Smooth muscle cell (in vitro differentiated cells): ENCODE measurements around the gene NNT. TPM values are rescaled to one million over a fixed set of nuclear protein-coding genes. Genes with fewer than 3 reads are reported as not detected.

Experiments
- DNase-seq: peaks from one replicate; lab custom pipeline; 2025; ENCODE audit not compliant: unreplicated experiment; lab: John Stamatoyannopoulos, UW
- H2AFZ ChIP-seq: fragments of 200-600 bp; sonication (generic); 2 replicates; pipeline ENCODE4 v1.6.0; 2016; ENCODE audit warnings: antibody characterized with exemption, low read depth, mild to moderate bottlenecking
- H3F3A ChIP-seq: fragments of 200-600 bp; sonication (generic); 2 replicates; pipeline ENCODE4 v1.6.0; 2017; ENCODE audit warnings: antibody characterized with exemption, low read depth
- H3K27ac ChIP-seq: fragments of 200-600 bp; sonication (generic); 2 replicates; pipeline ENCODE4 v1.5.1; 2016; ENCODE audit warnings: low read depth, mild to moderate bottlenecking
- H3K27me3 ChIP-seq: fragments of 200-600 bp; sonication (generic); 2 replicates; pipeline ENCODE4 v1.6.1; 2016; ENCODE audit warnings: low read depth, mild to moderate bottlenecking
- H3K36me3 ChIP-seq: fragments of 200-600 bp; sonication (generic); 2 replicates; pipeline ENCODE4 v1.5.1; 2016; ENCODE audit warnings: low read depth
- H3K4me1 ChIP-seq: fragments of 200-600 bp; sonication (generic); 2 replicates; pipeline ENCODE4 v1.5.1; 2016; ENCODE audit warnings: low read depth
- H3K4me2 ChIP-seq: fragments of 200-600 bp; sonication (generic); 2 replicates; pipeline ENCODE4 v1.6.0; 2016; ENCODE audit warnings: mild to moderate bottlenecking
- H3K4me3 ChIP-seq: fragments of 200-600 bp; sonication (generic); 2 replicates; pipeline ENCODE4 v1.5.1; 2016; ENCODE audit warnings: mild to moderate bottlenecking
- H3K79me2 ChIP-seq: fragments of 200-600 bp; sonication (generic); 2 replicates; pipeline ENCODE4 v1.6.0; 2016; ENCODE audit warnings: low read depth, mild to moderate bottlenecking
- H3K9ac ChIP-seq: fragments of 200-600 bp; sonication (generic); 2 replicates; pipeline ENCODE4 v1.6.0; 2016; ENCODE audit warnings: low read depth
- H3K9me3 ChIP-seq: fragments of 200-600 bp; sonication (generic); replicated peaks from 2 replicates; pipeline ENCODE4 v1.5.1; 2016; ENCODE audit warnings: low read depth
- H4K20me1 ChIP-seq: fragments of 200-600 bp; sonication (generic); 2 replicates; pipeline ENCODE4 v1.6.0; 2016; ENCODE audit warnings: low read depth
- WGBS: methylation state at CpG from one replicate; pipeline ENCODE4 v1.1.7; 2016; ENCODE audit warnings: low lambda C conversion rate; 5-methylcytosine and 5-hydroxymethylcytosine counted together
- polyA plus RNA-seq: library from polyadenylated mRNA; unstranded; fragments of >200 nt; fragmentation: Nextera tagmentation; extraction: Ambion mirVana; gene quantifications from 2 replicates; pipeline ENCODE4 v1.2.1, GENCODE V29; 2016
- total RNA-seq: library from RNA; depleted of rRNA; stranded (reverse); fragments of >200 nt; gene quantifications from 2 replicates; pipeline ENCODE4 v1.2.3, GENCODE V29; 2014
- TF ChIP-seq, protein P1 (sequence below): fragments of 200-600 bp; sonication (generic); IDR thresholded peaks from 2 replicates; pipeline ENCODE4 v1.5.1; 2017; ENCODE audit warnings: borderline replicate concordance, mild to moderate bottlenecking, antibody characterized with exemption; ENCODE audit not compliant: insufficient read depth, poor library complexity, severe bottlenecking

Gene NNT
- total and polyA plus RNA-seq, 2 experiments from 2014 or later = 26.8 to 49.8 TPM

DNA sequence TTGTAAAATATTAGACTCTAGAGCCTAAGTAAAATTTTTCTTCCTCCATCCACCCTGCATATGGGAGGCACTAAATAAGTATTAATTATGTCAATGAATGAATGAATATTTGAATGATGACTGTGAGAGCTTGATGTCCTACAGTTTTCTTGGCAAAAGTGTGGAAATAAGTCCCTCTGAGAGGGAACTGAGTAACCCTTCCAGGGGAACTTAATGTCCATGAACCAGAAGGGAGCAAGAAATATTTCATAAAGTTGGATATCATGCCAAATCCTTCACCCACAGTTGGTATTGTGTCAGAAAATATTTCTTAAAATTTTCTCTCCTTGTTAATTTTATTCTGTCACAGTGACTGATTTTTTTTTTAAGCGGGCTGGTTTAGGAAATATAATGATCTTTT lies 36.6 kb downstream of the NNT start:
- Histone ChIP-seq H3K9me3 (no peaks in the 10 kb centered on the region), H3K27ac (no peak overlapping the region), H3K4me1 (no peaks in the 10 kb centered on the region), H3K79me2 (peaks cover 2% of the 10 kb centered on the region), H3K4me3 (no peak overlapping the region), H4K20me1 (no peaks in the 10 kb centered on the region), H3F3A (no peaks in the 10 kb centered on the region), H3K36me3 (no peaks in the 10 kb centered on the region), H3K27me3 (no peaks in the 10 kb centered on the region), H2AFZ (no peak overlapping the region), H3K9ac (no peak overlapping the region), H3K4me2 (no peak overlapping the region)
- no peak for DNase-seq
- TF ChIP-seq, protein P1, sequence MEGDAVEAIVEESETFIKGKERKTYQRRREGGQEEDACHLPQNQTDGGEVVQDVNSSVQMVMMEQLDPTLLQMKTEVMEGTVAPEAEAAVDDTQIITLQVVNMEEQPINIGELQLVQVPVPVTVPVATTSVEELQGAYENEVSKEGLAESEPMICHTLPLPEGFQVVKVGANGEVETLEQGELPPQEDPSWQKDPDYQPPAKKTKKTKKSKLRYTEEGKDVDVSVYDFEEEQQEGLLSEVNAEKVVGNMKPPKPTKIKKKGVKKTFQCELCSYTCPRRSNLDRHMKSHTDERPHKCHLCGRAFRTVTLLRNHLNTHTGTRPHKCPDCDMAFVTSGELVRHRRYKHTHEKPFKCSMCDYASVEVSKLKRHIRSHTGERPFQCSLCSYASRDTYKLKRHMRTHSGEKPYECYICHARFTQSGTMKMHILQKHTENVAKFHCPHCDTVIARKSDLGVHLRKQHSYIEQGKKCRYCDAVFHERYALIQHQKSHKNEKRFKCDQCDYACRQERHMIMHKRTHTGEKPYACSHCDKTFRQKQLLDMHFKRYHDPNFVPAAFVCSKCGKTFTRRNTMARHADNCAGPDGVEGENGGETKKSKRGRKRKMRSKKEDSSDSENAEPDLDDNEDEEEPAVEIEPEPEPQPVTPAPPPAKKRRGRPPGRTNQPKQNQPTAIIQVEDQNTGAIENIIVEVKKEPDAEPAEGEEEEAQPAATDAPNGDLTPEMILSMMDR = no peak
- WGBS = 100% methylated on average over 1 of the region's 1 CpG

GRCh38 chr5:43642428-43642827 lies 39.4 kb downstream of the NNT start:
- Histone ChIP-seq H3K9ac (no peak overlapping the region), H3K27me3 (no peaks in the 10 kb centered on the region), H3K9me3 (no peaks in the 10 kb centered on the region), H2AFZ (no peak overlapping the region), H3K4me1 (no peaks in the 10 kb centered on the region), H3K27ac (no peak overlapping the region), H3F3A (no peaks in the 10 kb centered on the region), H3K4me2 (no peak overlapping the region), H3K4me3 (no peak overlapping the region), H3K36me3 (no peaks in the 10 kb centered on the region), H3K79me2 (peaks cover 2% of the 10 kb centered on the region), H4K20me1 (no peaks in the 10 kb centered on the region)
- DNase-seq = no peak
- TF ChIP-seq, protein P1 = no peak
- WGBS = 88% methylated on average over 2 of the region's 2 CpGs

GRCh38 chr5:43643327-43643726 lies 40.3 kb downstream of the NNT start:
- H3K27me3 ChIP-seq = no peaks in the 10 kb centered on the region
- no peak overlapping the region for H3K4me2 ChIP-seq
- H3F3A ChIP-seq = no peaks in the 10 kb centered on the region
- no peaks in the 10 kb centered on the region for H3K9me3 ChIP-seq
- H3K4me3 ChIP-seq = no peak overlapping the region
- no peaks in the 10 kb centered on the region for H3K4me1 ChIP-seq
- no peak for DNase-seq
- TF ChIP-seq, protein P1 = no peak
- H3K9ac ChIP-seq = no peak overlapping the region
- peaks cover 2% of the 10 kb centered on the region for H3K79me2 ChIP-seq
- H4K20me1 ChIP-seq = no peaks in the 10 kb centered on the region
- no peak overlapping the region for H2AFZ ChIP-seq
- no peak overlapping the region for H3K27ac ChIP-seq
- 98% methylated on average over 1 of the region's 1 CpG for WGBS
- H3K36me3 ChIP-seq = no peaks in the 10 kb centered on the region

- Histone ChIP-seq H3K27me3 (no peaks in the 10 kb centered on the region), H3K4me2 (no peak overlapping the region), H3K9me3 (no peaks in the 10 kb centered on the region), H3K9ac (no peak overlapping the region), H2AFZ (no peak overlapping the region), H3K79me2 (peaks cover 2% of the 10 kb centered on the region), H4K20me1 (no peaks in the 10 kb centered on the region), H3K4me1 (no peaks in the 10 kb centered on the region), H3K4me3 (no peak overlapping the region), H3K36me3 (no peaks in the 10 kb centered on the region), H3K27ac (no peak overlapping the region), H3F3A (no peaks in the 10 kb centered on the region)
- WGBS = 92% methylated on average over 2 of the region's 2 CpGs
- DNase-seq = no peak
- TF ChIP-seq, protein P1 = no peak
Measured at GRCh38 chr5:43643750-43644149, 40.8 kb downstream of the NNT start.
